HG03571 (cell line): Measurements from ENCODE around the gene LIN9.
"Not testable (repeated sequence)": the region's sequence is repeated elsewhere in the genome, so short reads cannot be mapped to it uniquely, and the experiment has no call there.

Source experiments
- ATAC-seq: cut with Tn5 transposase; IDR thresholded peaks from one replicate; pipeline ENCODE4 v1.9.1; 2021; ENCODE audit not compliant: unreplicated experiment

The LIN9 gene

GRCh38 chr1:226308723-226309397 is at the start of gene LIN9:
LIN9 (minus strand) TSS chr1:226309164; CDS start chr1:226309139, 25 bp downstream.
- ATAC-seq, result peak; percentile 73

GRCh38 chr1:226357416-226357815 is 48.5 kb upstream of the LIN9 start:
- ATAC-seq, result no peak

- ATAC-seq, result no peak
These were observed 46.9 kb upstream of the LIN9 start for GRCh38 chr1:226355669-226356551.

- no peak for ATAC-seq
These were observed 46.1 kb upstream of the LIN9 start for GRCh38 chr1:226355016-226355415.

GRCh38 chr1:226353698-226354525 is 44.9 kb upstream of the LIN9 start:
- no peak for ATAC-seq

- no peak for ATAC-seq
These were observed 42.7 kb upstream of the LIN9 start for GRCh38 chr1:226351709-226352108.

GRCh38 chr1:226350519-226350865 is 41.5 kb upstream of the LIN9 start:
- ATAC-seq, result no peak

GRCh38 chr1:226349801-226350518 is 41.0 kb upstream of the LIN9 start:
- peak; percentile 51 for ATAC-seq

GRCh38 chr1:226349081-226349480 is 40.1 kb upstream of the LIN9 start:
- no peak for ATAC-seq

- ATAC-seq, result no peak
These were observed 35.7 kb upstream of the LIN9 start for GRCh38 chr1:226344441-226345259.

GRCh38 chr1:226342656-226343055 is 33.7 kb upstream of the LIN9 start:
- ATAC-seq, result no peak

- not testable (repeated sequence) for ATAC-seq
These were observed 31.1 kb upstream of the LIN9 start for GRCh38 chr1:226340111-226340510.

GRCh38 chr1:226337276-226337875 is 28.4 kb upstream of the LIN9 start:
- no peak for ATAC-seq

- no peak for ATAC-seq
These were observed 26.7 kb upstream of the LIN9 start for GRCh38 chr1:226335661-226336060.

- ATAC-seq, result no peak
These were observed 24.0 kb upstream of the LIN9 start for GRCh38 chr1:226332947-226333346.

GRCh38 chr1:226329237-226329636 is 20.3 kb upstream of the LIN9 start:
- ATAC-seq, result no peak

- no peak for ATAC-seq
These were observed 18.8 kb upstream of the LIN9 start for GRCh38 chr1:226327761-226328162.

GRCh38 chr1:226325178-226325577 is 16.2 kb upstream of the LIN9 start:
- no peak for ATAC-seq

- no peak for ATAC-seq
These were observed 15.5 kb upstream of the LIN9 start for GRCh38 chr1:226324479-226324878.

- no peak for ATAC-seq
These were observed 14.0 kb upstream of the LIN9 start for GRCh38 chr1:226322986-226323385.
